ENCODE data around the gene GRK2.

DNA sequence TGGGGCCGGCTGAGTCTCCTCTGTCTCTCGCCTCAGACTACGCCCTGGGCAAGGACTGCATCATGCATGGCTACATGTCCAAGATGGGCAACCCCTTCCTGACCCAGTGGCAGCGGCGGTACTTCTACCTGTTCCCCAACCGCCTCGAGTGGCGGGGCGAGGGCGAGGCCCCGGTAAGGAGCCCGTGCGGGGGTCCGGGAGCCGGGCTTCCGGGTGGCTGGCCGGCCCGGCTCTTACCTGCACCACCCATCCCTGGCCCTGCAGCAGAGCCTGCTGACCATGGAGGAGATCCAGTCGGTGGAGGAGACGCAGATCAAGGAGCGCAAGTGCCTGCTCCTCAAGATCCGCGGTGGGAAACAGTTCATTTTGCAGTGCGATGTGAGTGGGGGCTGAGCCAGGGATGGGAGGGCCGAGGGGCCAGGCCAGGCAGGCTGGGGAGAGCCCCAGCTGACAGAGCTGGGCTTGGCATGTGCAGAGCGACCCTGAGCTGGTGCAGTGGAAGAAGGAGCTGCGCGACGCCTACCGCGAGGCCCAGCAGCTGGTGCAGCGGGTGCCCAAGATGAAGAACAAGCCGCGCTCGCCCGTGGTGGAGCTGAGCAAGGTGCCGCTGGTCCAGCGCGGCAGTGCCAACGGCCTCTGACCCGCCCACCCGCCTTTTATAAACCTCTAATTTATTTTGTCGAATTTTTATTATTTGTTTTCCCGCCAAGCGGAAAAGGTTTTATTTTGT is 18.7 kb downstream of the GRK2 start:
- TF ChIP-seq, protein P1, sequence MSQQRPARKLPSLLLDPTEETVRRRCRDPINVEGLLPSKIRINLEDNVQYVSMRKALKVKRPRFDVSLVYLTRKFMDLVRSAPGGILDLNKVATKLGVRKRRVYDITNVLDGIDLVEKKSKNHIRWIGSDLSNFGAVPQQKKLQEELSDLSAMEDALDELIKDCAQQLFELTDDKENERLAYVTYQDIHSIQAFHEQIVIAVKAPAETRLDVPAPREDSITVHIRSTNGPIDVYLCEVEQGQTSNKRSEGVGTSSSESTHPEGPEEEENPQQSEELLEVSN (IDR thresholded peaks at IDR 0.05; ENCODE audit: borderline replicate concordance in 1 of 2, extremely low read depth in 1 of 2, insufficient read depth in 1 of 2, insufficient read length in 1 of 2, low read depth in 1 of 2, low read length in 1 of 2, poor library complexity in 1 of 2, severe bottlenecking in 1 of 2) = no peak
- TF ChIP-seq, protein P2, sequence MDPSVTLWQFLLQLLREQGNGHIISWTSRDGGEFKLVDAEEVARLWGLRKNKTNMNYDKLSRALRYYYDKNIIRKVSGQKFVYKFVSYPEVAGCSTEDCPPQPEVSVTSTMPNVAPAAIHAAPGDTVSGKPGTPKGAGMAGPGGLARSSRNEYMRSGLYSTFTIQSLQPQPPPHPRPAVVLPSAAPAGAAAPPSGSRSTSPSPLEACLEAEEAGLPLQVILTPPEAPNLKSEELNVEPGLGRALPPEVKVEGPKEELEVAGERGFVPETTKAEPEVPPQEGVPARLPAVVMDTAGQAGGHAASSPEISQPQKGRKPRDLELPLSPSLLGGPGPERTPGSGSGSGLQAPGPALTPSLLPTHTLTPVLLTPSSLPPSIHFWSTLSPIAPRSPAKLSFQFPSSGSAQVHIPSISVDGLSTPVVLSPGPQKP (CRISPR knock-in tag; IDR thresholded peaks at IDR 0.05) = no peak
- TF ChIP-seq BRF1 (IDR thresholded peaks at IDR 0.05; ENCODE audit: borderline replicate concordance, extremely low read depth, insufficient read length) (no peak), MXI1 (IDR thresholded peaks at IDR 0.05; ENCODE audit: low read depth, low read length) (no peak), SOX6 (IDR thresholded peaks at IDR 0.05) (no peak), TAF1 (IDR thresholded peaks at IDR 0.05; ENCODE audit: control insufficient read depth, extremely low read depth, insufficient read depth, low read length, severe bottlenecking) (no peak), ESRRA (IDR thresholded peaks at IDR 0.05; ENCODE audit: borderline replicate concordance, low read depth) (no peak), ZNF384 (IDR thresholded peaks at IDR 0.05; ENCODE audit: low read depth, low read length) (no peak), ZNF785 (CRISPR knock-in tag; IDR thresholded peaks at IDR 0.05) (no peak), CBFB (CRISPR knock-in tag; IDR thresholded peaks at IDR 0.05) (no peak), YY1 (IDR thresholded peaks at IDR 0.05; ENCODE audit: borderline replicate concordance in 1 of 3, control insufficient read depth in 1 of 3, extremely low read depth in 1 of 3, insufficient read depth in 3 of 3, insufficient read length in 1 of 3, insufficient replicate concordance in 2 of 3, low read depth in 1 of 3, low read length in 2 of 3) (no peak)

All from K562 (cell line).